ENCODE data around the gene OR2A14.
"Not testable (repeated sequence)": the region's sequence is repeated elsewhere in the genome, so short reads cannot be mapped to it uniquely, and the experiment has no call there.

The OR2A14 gene

GRCh38 chr7:144137501-144137900 lies 14.5 kb downstream of the OR2A14 start:
- Histone ChIP-seq H3K27ac (no peak overlapping the region), H3K36me3 (no peaks in the 10 kb centered on the region), H3K4me2 (no peak overlapping the region), H3K4me1 (no peaks in the 10 kb centered on the region), H3K9ac (no peak overlapping the region), H3K9me3 (replicated peaks in 1 of 11) (0 out of 22 replicates have a peak, but pooled peaks cover 0 to 5% (median 0%) of the 10 kb centered on the region in 11 experiments), H3K4me3 (no peak overlapping the region), H3K27me3 (no peaks in the 10 kb centered on the region), H4K20me1 (no peaks in the 10 kb centered on the region)
- no peak for TF ChIP-seq Cebpa-rat (IDR thresholded peaks at IDR 0.05)

- no peak overlapping the region for H3K9ac ChIP-seq
- no peaks in the 10 kb centered on the region for H3K36me3 ChIP-seq
- H3K4me3 ChIP-seq = no peak overlapping the region
- H3K27me3 ChIP-seq = no peaks in the 10 kb centered on the region
- no peaks in the 10 kb centered on the region for H4K20me1 ChIP-seq
- no peak overlapping the region for H3K27ac ChIP-seq
- H3K9me3 ChIP-seq (replicated peaks in 1 of 11) = peaks cover 4 to 13% (median 6%) of the 10 kb centered on the region in 11 experiments
- H3K4me2 ChIP-seq = no peak overlapping the region
- no peaks in the 10 kb centered on the region for H3K4me1 ChIP-seq
- TF ChIP-seq Cebpa-rat (IDR thresholded peaks at IDR 0.05) = no peak
Measured at GRCh38 chr7:144142187-144142586, 19.2 kb downstream of the OR2A14 start.

- Histone ChIP-seq H3K4me3 (no peak overlapping the region), H3K4me2 (no peak overlapping the region), H3K27me3 (no peaks in the 10 kb centered on the region), H3K4me1 (no peaks in the 10 kb centered on the region), H3K9ac (no peak overlapping the region), H3K27ac (no peak overlapping the region), H3K36me3 (no peaks in the 10 kb centered on the region), H4K20me1 (no peaks in the 10 kb centered on the region), H3K9me3 (replicated peaks in 1 of 11) (peaks cover 20 to 35% (median 25%) of the 10 kb centered on the region in 11 experiments)
- no peak for TF ChIP-seq Cebpa-rat (IDR thresholded peaks at IDR 0.05)
Measured at GRCh38 chr7:144144426-144144825, 21.4 kb downstream of the OR2A14 start.

- no peak for TF ChIP-seq Cebpa-rat (IDR thresholded peaks at IDR 0.05)
- Histone ChIP-seq H3K4me1 (no peaks in the 10 kb centered on the region), H3K4me2 (no peak overlapping the region), H3K4me3 (no peak overlapping the region), H3K36me3 (no peaks in the 10 kb centered on the region), H3K27ac (no peak overlapping the region), H3K9me3 (replicated peaks in 1 of 11) (peaks cover 20 to 35% (median 29%) of the 10 kb centered on the region in 11 experiments), H4K20me1 (no peaks in the 10 kb centered on the region), H3K9ac (no peak overlapping the region), H3K27me3 (no peaks in the 10 kb centered on the region)
Measured at GRCh38 chr7:144148224-144148827, 25.4 kb downstream of the OR2A14 start.

DNA sequence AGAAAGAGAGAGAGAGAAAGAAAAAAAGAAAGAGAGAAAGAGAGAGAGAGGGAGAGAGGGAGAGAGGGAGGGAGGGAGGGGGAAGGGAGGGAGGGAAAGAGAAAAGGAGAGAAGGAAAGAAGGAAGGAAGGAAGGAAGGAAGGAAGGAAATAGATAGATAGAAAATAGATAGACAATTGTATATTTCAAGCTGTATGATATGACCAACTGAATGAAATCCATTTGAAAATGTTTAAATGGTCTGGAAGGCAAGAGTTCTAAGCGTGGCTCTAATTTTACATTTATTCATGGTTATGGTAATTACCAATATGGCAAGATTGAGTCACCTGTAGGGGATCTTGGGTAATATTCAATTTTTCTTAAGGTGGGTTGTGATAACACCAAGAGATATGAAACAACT lies 35.9 kb downstream of the OR2A14 start:
- Histone ChIP-seq H3K9ac (no peak overlapping the region), H3K9me3 (replicated peaks in 1 of 11) (peaks cover 0 to 5% (median 0%) of the 10 kb centered on the region in 11 experiments; a peak in 1 of 22 replicates), H3K27me3 (no peaks in the 10 kb centered on the region), H3K4me1 (peaks cover 0 to 9% (median 0%) of the 10 kb centered on the region in 10 experiments; a peak in 3 of 20 replicates), H3K36me3 (no peaks in the 10 kb centered on the region), H3K4me3 (no peak overlapping the region), H3K4me2 (no peak overlapping the region), H4K20me1 (no peaks in the 10 kb centered on the region), H3K27ac (no peak overlapping the region)
- TF ChIP-seq Cebpa-rat (IDR thresholded peaks at IDR 0.05) = no peak

DNA sequence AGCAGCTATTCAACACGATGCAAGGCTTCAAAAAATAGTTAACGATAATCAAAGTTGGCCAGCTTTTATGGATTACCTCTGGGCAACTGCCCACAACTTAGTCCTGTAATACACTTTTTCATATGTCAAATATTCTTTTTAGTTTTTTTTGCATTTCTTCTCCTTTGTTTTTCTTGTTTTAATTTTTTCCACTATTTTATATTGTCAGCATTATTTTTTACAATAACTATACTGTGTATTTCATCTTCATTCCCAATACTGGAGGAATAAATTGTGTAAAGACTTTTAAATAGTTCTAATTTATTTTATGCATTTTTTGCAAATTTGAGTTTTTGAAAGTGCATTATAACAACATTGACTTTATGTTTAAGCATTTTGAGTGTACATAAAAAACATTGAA lies 41.8 kb downstream of the OR2A14 start:
- no peaks in the 10 kb centered on the region for H3K36me3 ChIP-seq
- TF ChIP-seq Cebpa-rat (IDR thresholded peaks at IDR 0.05) = no peak
- no peak overlapping the region for H3K27ac ChIP-seq
- H3K4me3 ChIP-seq = no peak overlapping the region
- no peaks in the 10 kb centered on the region for H3K9me3 ChIP-seq (replicated peaks in 1 of 11)
- no peaks in the 10 kb centered on the region for H3K4me1 ChIP-seq
- H3K4me2 ChIP-seq = no peak overlapping the region
- no peak overlapping the region for H3K9ac ChIP-seq
- no peaks in the 10 kb centered on the region for H3K27me3 ChIP-seq
- H4K20me1 ChIP-seq = no peaks in the 10 kb centered on the region

DNA sequence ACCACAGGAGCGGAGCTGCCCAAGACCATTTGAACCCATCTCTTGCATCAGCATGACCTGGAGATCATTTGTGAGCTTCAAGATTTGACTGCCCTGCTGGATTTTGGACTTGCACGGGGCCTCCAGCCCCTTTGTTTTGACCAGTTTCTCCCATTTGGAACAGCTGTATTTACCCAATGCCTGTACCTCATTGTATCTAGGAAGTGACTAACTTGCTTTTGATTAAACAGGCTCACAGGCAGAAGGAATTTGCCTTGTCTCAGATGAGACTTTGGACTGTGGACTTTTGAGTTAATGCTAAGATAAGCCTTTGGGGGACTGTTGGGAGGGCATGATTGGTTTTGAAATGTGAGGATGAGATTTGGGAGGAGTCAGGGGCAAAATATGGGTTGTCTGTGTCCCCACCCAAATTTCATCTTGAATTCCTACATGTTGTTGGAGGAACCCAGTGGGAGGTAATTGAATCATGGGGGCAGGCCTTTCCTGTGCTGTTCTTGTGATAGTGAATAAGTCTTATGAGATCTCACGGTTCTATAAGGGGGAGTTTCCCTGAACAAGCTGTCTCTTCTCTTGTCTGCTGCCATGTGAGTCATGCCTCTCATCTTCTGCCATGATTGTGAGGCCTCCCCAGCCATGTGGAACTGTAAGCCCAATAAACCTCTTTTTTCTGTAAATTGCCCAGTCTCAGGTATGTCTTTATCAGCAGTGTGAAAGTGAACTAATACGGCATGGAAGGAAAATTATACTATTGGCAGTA lies 48.8 kb downstream of the OR2A14 start:
- H3K36me3 ChIP-seq; H3K4me1 ChIP-seq; H3K9me3 ChIP-seq (replicated peaks in 1 of 11); H3K9ac ChIP-seq; H3K4me2 ChIP-seq; H4K20me1 ChIP-seq; H3K27ac ChIP-seq; H3K27me3 ChIP-seq; H3K4me3 ChIP-seq: not testable (repeated sequence)

DNA sequence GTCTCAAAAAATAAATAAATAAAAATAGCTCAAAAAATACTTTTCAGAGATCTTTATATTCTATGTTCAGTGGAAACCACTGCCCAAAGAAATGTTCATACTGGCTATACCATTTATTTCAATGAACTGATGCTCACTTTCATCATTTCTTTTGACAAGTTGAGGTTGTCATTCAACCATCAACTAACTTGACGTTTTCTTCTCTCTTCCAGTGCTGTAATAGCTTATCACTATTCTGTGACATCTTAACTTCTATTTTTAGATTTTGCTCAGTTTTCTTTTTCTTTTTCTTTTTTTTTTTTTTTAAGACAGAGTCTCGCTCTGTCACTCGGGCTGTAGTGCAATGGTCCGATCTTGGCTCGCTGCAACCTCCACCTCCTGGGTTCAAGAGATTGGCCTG lies 51.6 kb downstream of the OR2A14 start:
- H3K27ac ChIP-seq = no peak overlapping the region
- no peaks in the 10 kb centered on the region for H3K27me3 ChIP-seq

DNA sequence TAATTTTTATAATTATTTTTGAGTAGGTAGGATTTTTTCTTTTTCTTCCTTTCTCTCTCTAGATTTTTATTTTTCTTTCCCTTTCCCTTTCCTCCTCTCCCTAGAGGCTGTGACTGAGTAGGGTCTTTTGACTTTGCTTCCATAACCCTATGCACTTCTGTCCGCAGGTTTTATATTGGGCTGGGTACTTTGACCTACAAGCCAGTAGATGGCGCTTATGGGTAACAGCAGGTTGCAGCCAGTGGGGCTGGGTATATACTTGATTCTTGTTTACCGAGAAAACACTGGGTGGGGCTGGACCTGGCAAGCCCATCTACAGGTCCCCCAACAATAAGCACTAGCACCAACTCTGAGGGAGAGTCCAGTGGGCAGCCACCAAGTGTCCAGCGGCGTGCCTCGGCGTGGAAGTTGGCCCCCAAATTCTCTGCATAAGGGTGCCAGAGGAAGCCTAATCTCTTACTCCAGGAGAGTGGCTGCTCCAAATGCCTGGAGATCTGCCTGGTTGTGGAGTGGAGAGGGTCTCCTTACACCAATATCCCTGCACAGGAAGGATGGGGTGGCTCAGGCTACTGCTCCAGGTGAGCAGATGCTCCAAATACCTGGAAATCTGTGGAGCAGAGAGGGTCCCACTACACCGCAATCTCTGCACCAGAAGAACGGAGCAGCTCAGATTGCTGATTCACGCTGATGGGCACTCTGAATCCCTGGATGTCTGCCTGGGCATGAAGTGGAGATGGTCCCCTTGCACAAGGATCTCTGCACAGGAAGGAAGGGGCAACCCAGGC lies 55.6 kb downstream of the OR2A14 start:
- H3K27ac ChIP-seq; H3K9ac ChIP-seq; H3K4me3 ChIP-seq; H3K4me2 ChIP-seq; H3K36me3 ChIP-seq; H4K20me1 ChIP-seq; H3K27me3 ChIP-seq; H3K4me1 ChIP-seq; H3K9me3 ChIP-seq (replicated peaks in 1 of 11): not testable (repeated sequence)

More for the DNA sequence above, 51.6 kb downstream of the OR2A14 start:
- no peak for TF ChIP-seq Cebpa-rat (IDR thresholded peaks at IDR 0.05)
- 0 out of 20 replicates have a peak, but pooled peaks cover 0 to 5% (median 0%) of the 10 kb centered on the region in 10 experiments for H3K4me1 ChIP-seq
- H3K36me3 ChIP-seq = no peaks in the 10 kb centered on the region
- no peak overlapping the region for H3K9ac ChIP-seq
- H3K9me3 ChIP-seq (replicated peaks in 1 of 11) = no peaks in the 10 kb centered on the region
- no peak overlapping the region for H3K4me3 ChIP-seq
- no peaks in the 10 kb centered on the region for H4K20me1 ChIP-seq
- H3K4me2 ChIP-seq = no peak overlapping the region

DNA sequence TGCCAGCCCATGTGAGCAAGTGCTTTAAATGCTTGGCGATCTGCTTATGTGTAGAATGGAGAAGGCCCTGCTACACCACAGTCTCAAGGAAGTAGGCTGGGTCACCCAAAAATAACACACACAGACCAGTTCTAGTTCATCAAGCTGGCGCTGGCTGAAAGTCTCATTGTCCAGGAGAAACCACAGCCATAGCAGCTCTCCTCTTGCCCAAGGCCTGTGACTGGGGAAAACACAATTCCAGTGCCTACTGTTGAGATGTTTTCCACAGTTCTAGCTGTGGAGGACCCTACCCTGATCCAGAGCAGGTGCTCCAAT lies 56.1 kb downstream of the OR2A14 start:
- H3K4me2 ChIP-seq; H3K4me1 ChIP-seq; H3K9ac ChIP-seq; H4K20me1 ChIP-seq; H3K4me3 ChIP-seq; H3K27me3 ChIP-seq; H3K27ac ChIP-seq; H3K36me3 ChIP-seq; H3K9me3 ChIP-seq (replicated peaks in 1 of 11): not testable (repeated sequence)
